HCT116 (cell line): ENCODE measurements around the gene SSTR3. TPM values are rescaled to one million over a fixed set of nuclear protein-coding genes. Genes with fewer than 3 reads are reported as not detected.

Experiments
- ATAC-seq: fragments of 200-7000 bp; cut with Tn5 transposase; 2 replicates; pipeline ENCODE4 v1.9.1; 2020; ENCODE audit warnings: mild to moderate bottlenecking, moderate library complexity
- BruUV-seq: library from RNA; stranded (reverse); fragments of 400-500 nt; replicated peaks from 2 replicates; lab custom pipeline; 2021; lab: Mats Ljungman, UMichigan
- CTCF ChIA-PET: fragments of 300-600 bp; sonication (Branson Sonifier 250); formaldehyde crosslinking; loops from one replicate; lab custom pipeline; 2021; ENCODE audit warnings: antibody characterized with exemption; lab: Charles Lee
- POLR2A ChIA-PET: fragments of 300-600, 350-600 bp; sonication (Branson Sonifier 250); formaldehyde crosslinking; loops from one replicate; lab custom pipeline; 2021; ENCODE audit warnings: antibody characterized with exemption; lab: Charles Lee
- RAD21 ChIA-PET, 2 experiments: fragments of 300-600 bp; sonication (Branson Sonifier 250); formaldehyde crosslinking; loops; one replicate each; lab custom pipeline; 2023; ENCODE audit warnings: low total read pairs in 2 of 2; ENCODE audit not compliant: uncharacterized antibody in 2 of 2, unreplicated experiment in 2 of 2, low non-redundant PET in 1 of 2; lab: Charles Lee
- DNase-seq: peaks from one replicate; pipeline ENCODE4 v3.0.0-alpha.2; 2010; ENCODE audit warnings: low read depth, low spot score
- H2AFZ ChIP-seq: fragments of 200-600 bp; shearing (Covaris generic), sonication (generic); 2 replicates; pipeline ENCODE4 v1.6.1; 2017; ENCODE audit warnings: low read depth, mixed run types, mixed read lengths, antibody characterized with exemption, low read length; ENCODE audit not compliant: poor library complexity, severe bottlenecking
- H3K27ac ChIP-seq: 2 replicates; pipeline ENCODE4 v1.5.1; 2012; ENCODE audit warnings: low read depth, low read length
- H3K27me3 ChIP-seq: fragments of 200-600 bp; sonication (generic); 2 replicates; pipeline ENCODE4 v1.6.1; 2016; ENCODE audit warnings: mixed run types, low read length, mixed read lengths; ENCODE audit not compliant: insufficient read depth
- H3K36me3 ChIP-seq, 2 experiments: fragments of 200-500 bp in 1 of 2; fragments of 200-600 bp in 1 of 2; sonication (Bioruptor generic) in 1 of 2; sonication (generic) in 1 of 2; 2 replicates each; pipeline versions ENCODE4 v1.5.1 to v1.6.1; 2014 to 2016; ENCODE audit warnings: low read length in 2 of 2, inconsistent platforms in 1 of 2, mixed read lengths in 1 of 2, mixed run types in 1 of 2; ENCODE audit not compliant: insufficient read depth in 2 of 2, control insufficient read depth in 1 of 2
- H3K4me1 ChIP-seq, 2 experiments: fragments of 200-600 bp in 1 of 2; sonication (generic) in 1 of 2; 2 replicates each; pipeline versions ENCODE4 v1.5.1 to v1.6.1; 2012 to 2017; ENCODE audit warnings: low read length in 2 of 2, inconsistent platforms in 1 of 2, mild to moderate bottlenecking in 1 of 2, mixed read lengths in 1 of 2, mixed run types in 1 of 2, moderate library complexity in 1 of 2; ENCODE audit not compliant: insufficient read depth in 2 of 2, control insufficient read depth in 1 of 2
- H3K4me2 ChIP-seq: fragments of 200-600 bp; sonication (generic); 2 replicates; pipeline ENCODE4 v1.6.1; 2017; ENCODE audit warnings: mixed run types, low read length, mixed read lengths
- H3K4me3 ChIP-seq, 2 experiments: fragments of 200-600 bp in 1 of 2; sonication (generic) in 1 of 2; replicated peaks in 1 of 2; 2 replicates each; pipeline ENCODE4 v1.5.1; 2011 to 2016; ENCODE audit warnings: low read length in 2 of 2, control low read depth in 1 of 2, low read depth in 1 of 2, mild to moderate bottlenecking in 1 of 2, mixed read lengths in 1 of 2, mixed run types in 1 of 2
- H3K79me2 ChIP-seq: fragments of 200-600 bp; sonication (generic); 2 replicates; pipeline ENCODE4 v1.6.1; 2017; ENCODE audit warnings: mild to moderate bottlenecking, mixed run types, low read length, moderate library complexity, mixed read lengths; ENCODE audit not compliant: insufficient read depth
- H3K9ac ChIP-seq: fragments of 200-600 bp; sonication (generic); 2 replicates; pipeline ENCODE4 v1.6.1; 2016; ENCODE audit warnings: low read length, mixed read lengths
- H3K9me2 ChIP-seq: fragments of 200-600 bp; sonication (generic), shearing (Covaris generic); 2 replicates; pipeline ENCODE4 v1.6.1; 2017; ENCODE audit warnings: mixed run types, mild to moderate bottlenecking, moderate library complexity; ENCODE audit not compliant: insufficient read depth
- H3K9me3 ChIP-seq, 2 experiments: fragments of 200-500 bp in 1 of 2; fragments of 200-600 bp in 1 of 2; sonication (Bioruptor generic) in 1 of 2; sonication (generic) in 1 of 2; 2 replicates each; pipeline ENCODE4 v1.6.1; 2014 to 2017; ENCODE audit warnings: low read length in 2 of 2, mixed read lengths in 2 of 2, inconsistent platforms in 1 of 2, low read depth in 1 of 2, mild to moderate bottlenecking in 1 of 2, mixed run types in 1 of 2, moderate library complexity in 1 of 2; ENCODE audit not compliant: control insufficient read depth in 1 of 2, insufficient read depth in 1 of 2
- H4K20me1 ChIP-seq: fragments of 200-600 bp; sonication (generic), shearing (Covaris generic); 2 replicates; pipeline ENCODE4 v1.6.1; 2017; ENCODE audit warnings: mixed run types, mild to moderate bottlenecking, moderate library complexity; ENCODE audit not compliant: insufficient read depth
- CBX3 ChIP-seq: IDR thresholded peaks from 2 replicates; pipeline ENCODE4 v1.6.1; 2012; ENCODE audit warnings: low read depth
- EGR1 ChIP-seq: IDR thresholded peaks from 2 replicates; pipeline ENCODE4 v1.6.1; 2012; ENCODE audit warnings: low read depth
- ELF1 ChIP-seq: IDR thresholded peaks from 2 replicates; pipeline ENCODE4 v1.6.1; 2012; ENCODE audit warnings: low read depth, borderline replicate concordance
- EZH2 ChIP-seq: fragments of 200-600 bp; sonication (generic); IDR thresholded peaks from 2 replicates; pipeline ENCODE4 v1.6.1; 2017; ENCODE audit warnings: antibody characterized with exemption, mixed run types
- EZH2phosphoT487 ChIP-seq: fragments of 200-600 bp; IDR thresholded peaks from 2 replicates; pipeline ENCODE4 v1.6.1; 2018; ENCODE audit warnings: antibody characterized with exemption, borderline replicate concordance
- POLR2AphosphoS5 ChIP-seq: IDR thresholded peaks from 2 replicates; pipeline ENCODE4 v1.6.1; 2011; ENCODE audit warnings: mild to moderate bottlenecking, low read depth, low read length, moderate library complexity
- SIN3A ChIP-seq: IDR thresholded peaks from 2 replicates; pipeline ENCODE4 v1.6.1; 2012; ENCODE audit warnings: low read depth
- SRF ChIP-seq: IDR thresholded peaks from 2 replicates; pipeline ENCODE4 v1.6.1; 2012; ENCODE audit warnings: low read depth
- YY1 ChIP-seq: IDR thresholded peaks from 2 replicates; pipeline ENCODE4 v1.6.1; 2011; ENCODE audit warnings: low read length, low read depth, moderate library complexity, mild to moderate bottlenecking; ENCODE audit not compliant: insufficient replicate concordance; ENCODE audit errors: extremely low read depth
- ZFX ChIP-seq: fragments of 450-650 bp; IDR thresholded peaks from 2 replicates; pipeline ENCODE4 v1.6.1; 2017
- ZNF274 ChIP-seq: fragments of 200-500 bp; sonication (Bioruptor generic); IDR thresholded peaks from 2 replicates; pipeline ENCODE4 v1.6.1; 2014; ENCODE audit warnings: mild to moderate bottlenecking, low read depth, low read length, inconsistent platforms
- intact Hi-C: fragments of 100-400 bp; cut with micrococcal nuclease; formaldehyde crosslinking; loops from 2 replicates; pipeline ENCODE4 v1.10.0; 2022
- total RNA-seq: library from RNA; stranded (reverse); gene quantifications from one replicate; pipeline ENCODE4 v1.2.1, GENCODE V29; 2021; ENCODE audit not compliant: unreplicated experiment
- TF ChIP-seq, protein P1 (sequence below), 3 experiments: fragments of 200-600 bp in 1 of 3; sonication (generic) in 1 of 3; IDR thresholded peaks in 2 of 3; conservative IDR thresholded peaks in 1 of 3; 2 replicates each; pipeline ENCODE4 v1.5.1; 2012 to 2017; ENCODE audit warnings: low read depth in 2 of 3, low read length in 2 of 3, antibody characterized with exemption in 1 of 3, borderline replicate concordance in 1 of 3, control low read depth in 1 of 3, mild to moderate bottlenecking in 1 of 3, mixed read lengths in 1 of 3, mixed run types in 1 of 3, moderate library complexity in 1 of 3; ENCODE audit not compliant: insufficient read depth in 1 of 3

The SSTR3 gene
- total RNA-seq, 1 experiment from 2014 or later = not detected

GRCh38 chr22:37176464-37177061 lies 35.7 kb downstream of the SSTR3 start:
- H3K79me2 ChIP-seq = no peaks in the 10 kb centered on the region
- RAD21 ChIA-PET = no interaction called here
- peaks cover 2 to 18% of the 10 kb centered on the region in 2 experiments; a peak in 3 of 4 replicates for H3K4me1 ChIP-seq
- no peak for TF ChIP-seq EZH2phosphoT487
- no peak for TF ChIP-seq SIN3A
- TF ChIP-seq CBX3 = no peak
- TF ChIP-seq ZFX = no peak
- TF ChIP-seq ZNF274 = no peak
- no peak for TF ChIP-seq ELF1
- H3K27ac ChIP-seq = no peak overlapping the region
- H3K36me3 ChIP-seq = no peaks in the 10 kb centered on the region
- H3K4me3 ChIP-seq = no peak overlapping the region
- no peak overlapping the region for H2AFZ ChIP-seq
- no peaks in the 10 kb centered on the region for H3K9me3 ChIP-seq
- ATAC-seq = peak; percentile 32; the same call in 1 of the 2 replicates
- no peaks in the 10 kb centered on the region for H4K20me1 ChIP-seq
- no peaks in the 10 kb centered on the region for H3K9me2 ChIP-seq
- no peaks in the 10 kb centered on the region for H3K27me3 ChIP-seq
- no peak for DNase-seq
- no TSS peak for BruUV-seq
- intact Hi-C loops = no loop called here
- CTCF ChIA-PET = no interaction called here
- H3K9ac ChIP-seq = no peak overlapping the region
- POLR2A ChIA-PET = interaction anchor here (2.3 kb wide), 1 partner anchor 11 kb away, joined by 12 read pairs; the partner anchor contains the start of gene C1QTNF6
- no peak overlapping the region for H3K4me2 ChIP-seq

GRCh38 chr22:37175414-37176281 lies 36.6 kb downstream of the SSTR3 start:
- Histone ChIP-seq H2AFZ (no peak overlapping the region), H3K36me3 (no peaks in the 10 kb centered on the region), H3K27me3 (no peaks in the 10 kb centered on the region), H3K9ac (no peak overlapping the region), H3K27ac (no peak overlapping the region), H3K4me1 (peaks cover 2 to 18% of the 10 kb centered on the region in 2 experiments; a peak in 3 of 4 replicates), H3K4me2 (no peak overlapping the region), H3K79me2 (no peaks in the 10 kb centered on the region), H3K4me3 (no peak overlapping the region), H4K20me1 (no peaks in the 10 kb centered on the region), H3K9me3 (no peaks in the 10 kb centered on the region), H3K9me2 (no peaks in the 10 kb centered on the region)
- ChIA-PET CTCF (interaction anchor here (0.9 kb wide), 1 partner anchor 11 kb away, joined by 3 read pairs; no protein-coding TSS in a partner anchor), RAD21 (no interaction called here), POLR2A (no interaction called here)
- TF ChIP-seq POLR2AphosphoS5 (no peak), ZNF274 (no peak), EZH2phosphoT487 (no peak), SIN3A (no peak), YY1 (no peak), CBX3 (no peak), SRF (no peak), EZH2 (no peak), EGR1 (no peak)
- TF ChIP-seq, protein P1, sequence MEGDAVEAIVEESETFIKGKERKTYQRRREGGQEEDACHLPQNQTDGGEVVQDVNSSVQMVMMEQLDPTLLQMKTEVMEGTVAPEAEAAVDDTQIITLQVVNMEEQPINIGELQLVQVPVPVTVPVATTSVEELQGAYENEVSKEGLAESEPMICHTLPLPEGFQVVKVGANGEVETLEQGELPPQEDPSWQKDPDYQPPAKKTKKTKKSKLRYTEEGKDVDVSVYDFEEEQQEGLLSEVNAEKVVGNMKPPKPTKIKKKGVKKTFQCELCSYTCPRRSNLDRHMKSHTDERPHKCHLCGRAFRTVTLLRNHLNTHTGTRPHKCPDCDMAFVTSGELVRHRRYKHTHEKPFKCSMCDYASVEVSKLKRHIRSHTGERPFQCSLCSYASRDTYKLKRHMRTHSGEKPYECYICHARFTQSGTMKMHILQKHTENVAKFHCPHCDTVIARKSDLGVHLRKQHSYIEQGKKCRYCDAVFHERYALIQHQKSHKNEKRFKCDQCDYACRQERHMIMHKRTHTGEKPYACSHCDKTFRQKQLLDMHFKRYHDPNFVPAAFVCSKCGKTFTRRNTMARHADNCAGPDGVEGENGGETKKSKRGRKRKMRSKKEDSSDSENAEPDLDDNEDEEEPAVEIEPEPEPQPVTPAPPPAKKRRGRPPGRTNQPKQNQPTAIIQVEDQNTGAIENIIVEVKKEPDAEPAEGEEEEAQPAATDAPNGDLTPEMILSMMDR (IDR thresholded peaks at IDR 0.05 in 2 of 3, conservative IDR thresholded peaks at IDR 0.05 in 1 of 3; ENCODE audit: borderline replicate concordance in 1 of 3, insufficient read depth in 1 of 3, low read depth in 2 of 3, low read length in 2 of 3) = no peak
- intact Hi-C loops = no loop called here
- BruUV-seq = no TSS peak
- DNase-seq = no peak
- no peak for ATAC-seq
